ENCODE data around the gene MAP3K12.
"Not testable (repeated sequence)": the region's sequence is repeated elsewhere in the genome, so short reads cannot be mapped to it uniquely, and the experiment has no call there.

The MAP3K12 gene

GRCh38 chr12:53492188-53492587 is 7.1 kb downstream of the MAP3K12 start:
- no peak for DNase-seq

- no peak for DNase-seq
These were observed 9.9 kb downstream of the MAP3K12 start for GRCh38 chr12:53489242-53489864.

- DNase-seq: no peak
These were observed 12.3 kb downstream of the MAP3K12 start for GRCh38 chr12:53486736-53487487.

GRCh38 chr12:53485955-53486735 is 13.1 kb downstream of the MAP3K12 start:
- no peak for DNase-seq

- no peak for DNase-seq
These were observed 14.3 kb downstream of the MAP3K12 start for GRCh38 chr12:53484686-53485575.

- no peak for DNase-seq
These were observed 15.3 kb downstream of the MAP3K12 start for GRCh38 chr12:53483979-53484377.

- DNase-seq: no peak
These were observed 15.9 kb downstream of the MAP3K12 start for GRCh38 chr12:53483225-53483978.

- DNase-seq: no peak
These were observed 16.6 kb downstream of the MAP3K12 start for GRCh38 chr12:53482626-53483168.

- DNase-seq: peak; percentile 63
These were observed 17.2 kb downstream of the MAP3K12 start for GRCh38 chr12:53481939-53482586.

GRCh38 chr12:53481458-53481857 is 17.8 kb downstream of the MAP3K12 start:
- DNase-seq: not testable (repeated sequence)

- no peak for DNase-seq
These were observed 18.5 kb downstream of the MAP3K12 start for GRCh38 chr12:53480491-53481442.

GRCh38 chr12:53479331-53479730 is 19.9 kb downstream of the MAP3K12 start:
- no peak for DNase-seq

GRCh38 chr12:53478865-53479264 is 20.4 kb downstream of the MAP3K12 start:
- DNase-seq: no peak

- peak; percentile 50 for DNase-seq
These were observed 22.5 kb downstream of the MAP3K12 start for GRCh38 chr12:53476769-53477209.

- DNase-seq: no peak
These were observed 24.4 kb downstream of the MAP3K12 start for GRCh38 chr12:53474819-53475218.

- no peak for DNase-seq
These were observed 25.2 kb downstream of the MAP3K12 start for GRCh38 chr12:53474077-53474476.

GRCh38 chr12:53472056-53472582 is 27.1 kb downstream of the MAP3K12 start:
- no peak for DNase-seq

- no peak for DNase-seq
These were observed 31.0 kb downstream of the MAP3K12 start for GRCh38 chr12:53468282-53468681.

- no peak for DNase-seq
These were observed 31.4 kb downstream of the MAP3K12 start for GRCh38 chr12:53467880-53468279.

- no peak for DNase-seq
These were observed 32.2 kb downstream of the MAP3K12 start for GRCh38 chr12:53467082-53467481.
